Chondrocyte (in vitro differentiated cells): Measurements from ENCODE around the gene RPA3. TPM values are rescaled to one million over a fixed set of nuclear protein-coding genes. Genes with fewer than 3 reads are reported as not detected.

Experiments
- DNase-seq: peaks from one replicate; pipeline ENCODE4 v3.0.0; 2021; ENCODE audit warnings: mixed read lengths, low spot score
- H3K27ac Mint-ChIP-seq: one replicate; pipeline ENCODE4 v1.8.0; 2021; ENCODE audit warnings: mild to moderate bottlenecking, moderate library complexity, mixed read lengths; ENCODE audit not compliant: unreplicated experiment
- H3K27me3 Mint-ChIP-seq: 2 replicates; pipeline ENCODE4 v1.8.0; 2021; ENCODE audit warnings: low read depth, mixed read lengths
- H3K36me3 Mint-ChIP-seq: 2 replicates; pipeline ENCODE4 v1.8.0; 2021; ENCODE audit warnings: low read depth, mixed read lengths
- H3K4me1 Mint-ChIP-seq: 2 replicates; pipeline ENCODE4 v1.8.0; 2021; ENCODE audit warnings: low read depth, mild to moderate bottlenecking, mixed read lengths
- H3K4me3 Mint-ChIP-seq: one replicate; pipeline ENCODE4 v1.8.0; 2021; ENCODE audit warnings: mild to moderate bottlenecking, moderate library complexity, mixed read lengths; ENCODE audit not compliant: unreplicated experiment
- H3K9me3 Mint-ChIP-seq: 2 replicates; pipeline ENCODE4 v1.8.0; 2021; ENCODE audit warnings: low read depth, mixed read lengths
- CTCF ChIP-seq: fragments of 200-600 bp; sonication (generic); IDR thresholded peaks from 2 replicates; pipeline ENCODE4 v1.5.0; 2021; ENCODE audit warnings: antibody characterized with exemption, mild to moderate bottlenecking, moderate library complexity
- total RNA-seq: library from RNA; stranded (reverse); gene quantifications from 3 replicates; pipeline ENCODE4 v1.2.1, GENCODE V29; 2021

Gene RPA3
- total RNA-seq, 1 donor from 2014 or later: 8.3 TPM

- TF ChIP-seq CTCF: no peak
- H3K27ac Mint-ChIP-seq: no peak overlapping the region
- H3K27me3 Mint-ChIP-seq: no peaks in the 10 kb centered on the region
Measured at GRCh38 chr7:7620644-7621210, 97.7 kb downstream of the RPA3 start.

GRCh38 chr7:7620236-7620635, 98.2 kb downstream of the RPA3 start:
- no peak for TF ChIP-seq CTCF
- no peaks in the 10 kb centered on the region for H3K4me1 Mint-ChIP-seq
- no peak for DNase-seq
- no peak overlapping the region for H3K4me3 Mint-ChIP-seq
- no peak overlapping the region for H3K27ac Mint-ChIP-seq
- no peaks in the 10 kb centered on the region for H3K9me3 Mint-ChIP-seq
- H3K36me3 Mint-ChIP-seq: no peaks in the 10 kb centered on the region
- H3K27me3 Mint-ChIP-seq: no peaks in the 10 kb centered on the region

More at GRCh38 chr7:7620644-7621210, 97.7 kb downstream of the RPA3 start:
- H3K4me3 Mint-ChIP-seq: no peak overlapping the region
- no peaks in the 10 kb centered on the region for H3K36me3 Mint-ChIP-seq
- no peak for DNase-seq
- peaks cover under 1% of the 10 kb centered on the region for H3K9me3 Mint-ChIP-seq
- no peaks in the 10 kb centered on the region for H3K4me1 Mint-ChIP-seq

- Mint-ChIP-seq H3K27ac (no peak overlapping the region), H3K4me3 (no peak overlapping the region), H3K4me1 (no peaks in the 10 kb centered on the region), H3K27me3 (no peaks in the 10 kb centered on the region), H3K9me3 (no peaks in the 10 kb centered on the region), H3K36me3 (no peaks in the 10 kb centered on the region)
- TF ChIP-seq CTCF: no peak
- no peak for DNase-seq
Measured at GRCh38 chr7:7618410-7618809, 100.0 kb downstream of the RPA3 start.

- no peak for DNase-seq
- Mint-ChIP-seq H3K27me3 (no peaks in the 10 kb centered on the region), H3K4me3 (no peak overlapping the region), H3K4me1 (no peaks in the 10 kb centered on the region), H3K36me3 (no peaks in the 10 kb centered on the region), H3K27ac (no peak overlapping the region), H3K9me3 (no peaks in the 10 kb centered on the region)
- no peak for TF ChIP-seq CTCF
Measured at GRCh38 chr7:7617550-7617949, 100.9 kb downstream of the RPA3 start.

GRCh38 chr7:7614018-7614741, 104.2 kb downstream of the RPA3 start:
- Mint-ChIP-seq H3K4me1 (no peaks in the 10 kb centered on the region), H3K36me3 (peaks cover 1% of the 10 kb centered on the region), H3K4me3 (no peak overlapping the region), H3K27ac (no peak overlapping the region), H3K9me3 (no peaks in the 10 kb centered on the region), H3K27me3 (no peaks in the 10 kb centered on the region)
- TF ChIP-seq CTCF: no peak
- no peak for DNase-seq
